HepG2 (cell line): Measurements from ENCODE around the gene IQCF5. TPM values are rescaled to one million over a fixed set of nuclear protein-coding genes. Genes with fewer than 3 reads are reported as not detected.

Source experiments
- ATAC-seq: fragments of 200-7000 bp; cut with Tn5 transposase; 3 replicates; pipeline ENCODE4 v1.9.1; 2020; ENCODE audit warnings: mild to moderate bottlenecking, moderate library complexity
- BruUV-seq: library from RNA; stranded (reverse); fragments of 400-500 nt; replicated peaks from 2 replicates; lab custom pipeline; 2021; lab: Mats Ljungman, UMichigan
- CTCF ChIA-PET: fragments of 300-600 bp; formaldehyde crosslinking; extraction: SDS; loops from one replicate; lab custom pipeline; 2021; ENCODE audit warnings: low total read pairs, inconsistent platforms, low intra/inter-chr PET ratio; lab: Yijun Ruan, JAX
- POLR2A ChIA-PET: fragments of 350-600 bp; sonication (Branson Sonifier 250); formaldehyde crosslinking; loops from one replicate; lab custom pipeline; 2020; ENCODE audit warnings: antibody characterized with exemption, inconsistent platforms; lab: Yijun Ruan, JAX
- DNase-seq: peaks from one replicate; pipeline ENCODE4 v3.0.0-alpha.2; 2015; ENCODE audit warnings: low spot score
- FAIRE-seq: peaks from 3 replicates; lab custom pipeline; 2011; peaks lifted over from hg19 to GRCh38; lab: Jason Lieb, UNC
- H2AFZ ChIP-seq: one replicate; pipeline ENCODE4 v1.6.1; 2011; ENCODE audit warnings: low read length, inconsistent platforms
- H3K27ac ChIP-seq: fragments of 300-600 bp; 3 replicates; pipeline ENCODE4 v1.8.0; 2011; ENCODE audit warnings: mixed run types, mild to moderate bottlenecking, mixed read lengths, low read length, inconsistent platforms; ENCODE audit not compliant: insufficient read depth; ENCODE audit errors: extremely low read length
- H3K27me3 ChIP-seq, 2 experiments: fragments of 200-600 bp in 1 of 2; 2 replicates in 1 of 2; 3 replicates in 1 of 2; pipeline versions ENCODE4 v1.6.0 to v1.8.0; 2011; ENCODE audit warnings: low read length in 2 of 2, mild to moderate bottlenecking in 2 of 2, moderate library complexity in 2 of 2, inconsistent platforms in 1 of 2; ENCODE audit not compliant: insufficient read depth in 2 of 2, control insufficient read depth in 1 of 2
- H3K36me3 ChIP-seq, 2 experiments: fragments of 200-600 bp in 1 of 2; replicated peaks in 1 of 2; 2 replicates in 1 of 2; 3 replicates in 1 of 2; pipeline versions ENCODE4 v1.5.1 to v1.8.0; 2011; ENCODE audit warnings: low read length in 2 of 2, inconsistent platforms in 1 of 2; ENCODE audit not compliant: insufficient read depth in 2 of 2, control insufficient read depth in 1 of 2
- H3K4me1 ChIP-seq: 2 replicates; pipeline ENCODE4 v1.5.1; 2012; ENCODE audit warnings: low read length, inconsistent platforms; ENCODE audit not compliant: insufficient read depth
- H3K4me2 ChIP-seq: 2 replicates; pipeline ENCODE4 v1.6.0; 2011; ENCODE audit warnings: low read depth, low read length, inconsistent platforms
- H3K4me3 ChIP-seq, 3 experiments: fragments of 200-600 bp in 1 of 3; sonication (generic), shearing (Covaris generic) in 1 of 3; replicated peaks in 1 of 3; 2 replicates each; pipeline ENCODE4 v1.5.1; 2011 to 2016; ENCODE audit warnings: low read length in 3 of 3, inconsistent platforms in 2 of 3, low read depth in 2 of 3, mild to moderate bottlenecking in 2 of 3, control low read depth in 1 of 3, mixed read lengths in 1 of 3; ENCODE audit not compliant: insufficient read depth in 1 of 3
- H3K79me2 ChIP-seq: one replicate; pipeline ENCODE4 v1.6.1; 2011; ENCODE audit warnings: low read length, inconsistent platforms; ENCODE audit not compliant: insufficient read depth
- H3K9ac ChIP-seq: 2 replicates; pipeline ENCODE4 v1.6.0; 2011; ENCODE audit warnings: mild to moderate bottlenecking, low read depth, low read length, inconsistent platforms; ENCODE audit not compliant: insufficient read depth
- H3K9me3 ChIP-seq: 2 replicates; pipeline ENCODE4 v1.5.1; 2012; ENCODE audit warnings: mild to moderate bottlenecking, low read length
- H4K20me1 ChIP-seq: 2 replicates; pipeline ENCODE4 v1.6.0; 2011; ENCODE audit warnings: inconsistent platforms, mild to moderate bottlenecking, low read length, moderate library complexity; ENCODE audit not compliant: insufficient read depth
- FLYWCH1 ChIP-seq: sonication (generic); formaldehyde crosslinking; IDR thresholded peaks from 2 replicates; pipeline ENCODE4 v1.8.1; 2023; ENCODE audit warnings: mild to moderate bottlenecking, missing genetic modification reagents
- FOXA3 ChIP-seq: IDR thresholded peaks from 2 replicates; pipeline ENCODE4 v1.6.1; 2016; ENCODE audit warnings: missing genetic modification reagents, missing compliant biosample characterization
- HMG20B ChIP-seq: conservative IDR thresholded peaks from 2 replicates; pipeline ENCODE4 v1.6.1; 2016; ENCODE audit warnings: missing genetic modification reagents, missing compliant biosample characterization
- NCOA2 ChIP-seq: sonication (generic); formaldehyde crosslinking; IDR thresholded peaks from 2 replicates; pipeline ENCODE4 v1.8.0; 2022; ENCODE audit warnings: inconsistent platforms
- RXRB ChIP-seq: IDR thresholded peaks from 2 replicates; pipeline ENCODE4 v1.6.1; 2016; ENCODE audit warnings: borderline replicate concordance, missing genetic modification reagents, missing compliant biosample characterization
- ZFP37 ChIP-seq: sonication (generic); formaldehyde crosslinking; IDR thresholded peaks from 2 replicates; pipeline ENCODE4 v1.4.0; 2020; ENCODE audit warnings: missing genetic modification reagents, borderline replicate concordance
- ZFY ChIP-seq: sonication (generic); formaldehyde crosslinking; IDR thresholded peaks from 2 replicates; pipeline ENCODE4 v1.4.0; 2020; ENCODE audit warnings: missing genetic modification reagents
- ZNF232 ChIP-seq: sonication (generic); formaldehyde crosslinking; IDR thresholded peaks from 2 replicates; pipeline ENCODE4 v1.4.0; 2020; ENCODE audit warnings: missing genetic modification reagents, borderline replicate concordance
- ZNF546 ChIP-seq: sonication (generic); formaldehyde crosslinking; conservative IDR thresholded peaks from 2 replicates; pipeline ENCODE4 v1.8.1; 2023; ENCODE audit warnings: mild to moderate bottlenecking, missing genetic modification reagents
- WGBS: methylation state at CpG from one replicate; pipeline ENCODE4 v1.1.6; 2017; ENCODE audit warnings: low lambda C conversion rate; 5-methylcytosine and 5-hydroxymethylcytosine counted together
- in situ Hi-C: cut with HindIII; loops from 2 replicates; pipeline ENCODE4 v1.10.0; 2017; ENCODE audit warnings: low pct_unique_long_range_greater_than_20kb; ENCODE audit not compliant: extremely low pct_ligation_motif_present
- intact Hi-C: fragments of 100-400 bp; cut with micrococcal nuclease; formaldehyde crosslinking; loops from one replicate; pipeline ENCODE4 v1.10.0; 2022; ENCODE audit not compliant: unreplicated experiment
- polyA plus RNA-seq, 8 experiments: library from polyadenylated mRNA; depleted of rRNA in 3 of 8; stranded (reverse) in 7 of 8; unstranded in 1 of 8; fragments of >200 nt; fragmentation: Illumina TruSeq in 4 of 8; extraction: Trizol in 4 of 8; gene quantifications; 2 replicates each; pipeline versions ENCODE4 v1.2.1 to v1.2.3, GENCODE V29; 2011 to 2016; ENCODE audit warnings: low read depth in 4 of 8, missing spikeins in 1 of 8, mixed read lengths in 1 of 8; ENCODE audit not compliant: insufficient read depth in 1 of 8
- total RNA-seq, 5 experiments: library from RNA; depleted of rRNA; stranded (reverse); fragments of >200 nt; fragmentation: Illumina TruSeq; extraction: Trizol; gene quantifications; 2 replicates each; pipeline ENCODE4 v1.2.3, GENCODE V29; 2016; ENCODE audit warnings: low read depth in 1 of 5
- TF ChIP-seq, protein P1 (sequence below): sonication (generic); formaldehyde crosslinking; IDR thresholded peaks from 2 replicates; pipeline ENCODE4 v1.9.0; 2022; ENCODE audit warnings: missing genetic modification reagents, mild to moderate bottlenecking, borderline replicate concordance

IQCF5 gene
- total and polyA plus RNA-seq, 2 of the 13 experiments (the other 11 are each of a cell fraction or from before 2014, with no cell fraction given): not detected

DNA sequence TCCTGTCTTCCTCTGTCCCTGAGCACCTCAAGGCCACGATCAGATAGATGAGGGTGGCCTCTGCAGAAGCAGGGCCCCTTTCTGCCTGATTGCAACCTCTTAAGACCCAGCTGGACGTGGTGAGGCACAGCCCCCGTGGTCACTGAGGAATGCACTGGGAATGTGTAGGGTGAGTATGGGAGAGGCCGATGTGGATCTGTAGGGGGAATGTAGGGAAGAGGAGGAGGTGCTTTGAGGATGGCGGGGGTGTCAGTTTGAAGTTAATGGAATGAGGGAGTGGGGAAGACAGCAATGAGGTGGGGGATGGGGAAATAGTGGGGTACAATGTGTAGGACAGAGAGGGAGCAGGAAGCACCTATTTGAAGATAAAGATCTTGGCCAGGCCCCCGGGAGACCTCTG is 785 bp upstream of the IQCF5 start:
- Histone ChIP-seq H4K20me1 (no peaks in the 10 kb centered on the region), H2AFZ (no peak overlapping the region), H3K27me3 (peaks cover 1 to 26% of the 10 kb centered on the region in 2 experiments; a peak in 2 of 5 replicates), H3K79me2 (no peaks in the 10 kb centered on the region), H3K27ac (no peak overlapping the region), H3K4me1 (no peaks in the 10 kb centered on the region), H3K4me3 (no peak overlapping the region), H3K36me3 (no peaks in the 10 kb centered on the region), H3K9me3 (no peaks in the 10 kb centered on the region), H3K9ac (no peak overlapping the region), H3K4me2 (no peak overlapping the region)
- BruUV-seq: no TSS peak
- intact Hi-C loops: no loop called here
- FAIRE-seq (no peak), ATAC-seq (no peak), DNase-seq (no peak)
- CTCF ChIA-PET: no interaction called here
- POLR2A ChIA-PET: no interaction called here
- in situ Hi-C loops: no loop called here
- 9% methylated on average over 5 of the region's 6 CpGs for WGBS
- TF ChIP-seq FOXA3 (CRISPR knock-in tag): no peak
- no peak for TF ChIP-seq HMG20B (CRISPR knock-in tag)
- TF ChIP-seq ZFP37 (CRISPR knock-in tag): no peak
- no peak for TF ChIP-seq FLYWCH1 (CRISPR knock-in tag)
- TF ChIP-seq RXRB: no peak
- TF ChIP-seq, protein P1, sequence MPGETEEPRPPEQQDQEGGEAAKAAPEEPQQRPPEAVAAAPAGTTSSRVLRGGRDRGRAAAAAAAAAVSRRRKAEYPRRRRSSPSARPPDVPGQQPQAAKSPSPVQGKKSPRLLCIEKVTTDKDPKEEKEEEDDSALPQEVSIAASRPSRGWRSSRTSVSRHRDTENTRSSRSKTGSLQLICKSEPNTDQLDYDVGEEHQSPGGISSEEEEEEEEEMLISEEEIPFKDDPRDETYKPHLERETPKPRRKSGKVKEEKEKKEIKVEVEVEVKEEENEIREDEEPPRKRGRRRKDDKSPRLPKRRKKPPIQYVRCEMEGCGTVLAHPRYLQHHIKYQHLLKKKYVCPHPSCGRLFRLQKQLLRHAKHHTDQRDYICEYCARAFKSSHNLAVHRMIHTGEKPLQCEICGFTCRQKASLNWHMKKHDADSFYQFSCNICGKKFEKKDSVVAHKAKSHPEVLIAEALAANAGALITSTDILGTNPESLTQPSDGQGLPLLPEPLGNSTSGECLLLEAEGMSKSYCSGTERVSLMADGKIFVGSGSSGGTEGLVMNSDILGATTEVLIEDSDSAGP (CRISPR knock-in tag): no peak
- TF ChIP-seq NCOA2 (CRISPR knock-in tag): no peak
- no peak for TF ChIP-seq ZNF546 (CRISPR knock-in tag)
- no peak for TF ChIP-seq ZFY (CRISPR knock-in tag)
- no peak for TF ChIP-seq ZNF232 (CRISPR knock-in tag)
